ENCODE data around the gene LSM10. TPM values are rescaled to one million over a fixed set of nuclear protein-coding genes. Genes with fewer than 3 reads are reported as not detected.

Gene LSM10
- total and polyA plus RNA-seq, 2 of the 4 experiments (the other 2 are of a cell fraction), result 11.7 to 78.9 TPM

- no TSS peak for BruUV-seq (replicated peaks)
- H3K9me3 ChIP-seq (ENCODE audit: control insufficient read depth, insufficient read depth, low read length), result no peaks in the 10 kb centered on the region; the same call in 1 of the 2 replicates
- no peak overlapping the region for H3K27ac ChIP-seq (ENCODE audit: insufficient read depth, low read length)
- H3K79me1 ChIP-seq (ENCODE audit: low read depth in 1 of 2, low read length in 2 of 2), result no peaks in the 10 kb centered on the region
- ChIA-PET POLR2A (ENCODE audit: unreplicated experiment) (no interaction called here), CTCF (no interaction called here)
- H3K4me1 ChIP-seq (ENCODE audit: control insufficient read depth, insufficient read depth, low read length), result peaks cover 2% of the 10 kb centered on the region; the same call in 1 of the 2 replicates
- in situ Hi-C loops (cut with MboI; ENCODE audit: low sequenced_read_pairs) (loop anchor here (25.0 kb wide), 1 partner anchor 294 kb away; no protein-coding TSS in a partner anchor), dilution Hi-C loops (cut with HindIII; ENCODE audit: low sequenced_read_pairs, unreplicated experiment) (no loop called here), intact Hi-C loops (cut with micrococcal nuclease) (no loop called here)
- no peak overlapping the region for H3K4me2 ChIP-seq (ENCODE audit: low read depth, low read length)
- no peak overlapping the region for H2BK5ac ChIP-seq (ENCODE audit: low read depth, low read length, poor library complexity, severe bottlenecking)
- no peak overlapping the region for H3K4me3 ChIP-seq (ENCODE audit: insufficient read depth, low read depth, low read length)
- no peak overlapping the region for H2AFZ ChIP-seq (replicated peaks; ENCODE audit: low read length, poor library complexity)
- H4K8ac ChIP-seq (ENCODE audit: low read depth in 2 of 2, low read length in 2 of 2), result no peak overlapping the region
- H3K14ac ChIP-seq (replicated peaks; ENCODE audit: low read depth, low read length), result no peak overlapping the region
- ATAC-seq (ENCODE audit: low read depth) (no peak), DNase-seq (no peak)
- H3K36me3 ChIP-seq (ENCODE audit: control insufficient read depth, insufficient read depth, low read length), result no peaks in the 10 kb centered on the region
- H3K4ac ChIP-seq (ENCODE audit: low read depth, low read length), result no peak overlapping the region
- no peaks in the 10 kb centered on the region for H4K20me1 ChIP-seq (ENCODE audit: insufficient read depth, low read length)
- H3K18ac ChIP-seq (ENCODE audit: low read depth, low read length), result no peak overlapping the region
- H2BK120ac ChIP-seq (ENCODE audit: low read depth, low read length), result no peak overlapping the region
- no peak overlapping the region for H4K91ac ChIP-seq (ENCODE audit: insufficient read depth, low read depth, low read length)
- WGBS, 2 experiments (ENCODE audit: extremely low coverage in 2 of 2, insufficient read length in 1 of 2), result no CpG with 5 or more reads among the region's 1 CpG
- no peak overlapping the region for H3K9ac ChIP-seq (ENCODE audit: low read depth, low read length)
- H3K9me1 ChIP-seq (ENCODE audit: insufficient read depth, low read length), result no peaks in the 10 kb centered on the region
- no peaks in the 10 kb centered on the region for H3K27me3 ChIP-seq (ENCODE audit: control insufficient read depth, insufficient read depth, low read length)
- no peak overlapping the region for H2AK5ac ChIP-seq (ENCODE audit: low read depth, low read length)
- TF ChIP-seq RCOR1 (IDR thresholded peaks at IDR 0.05; ENCODE audit: insufficient replicate concordance, low read length) (no peak), SMC3 (IDR thresholded peaks at IDR 0.05; ENCODE audit: low read depth, low read length) (no peak), MAFK (IDR thresholded peaks at IDR 0.05; ENCODE audit: low read depth, low read length) (no peak), RFX5 (IDR thresholded peaks at IDR 0.05; ENCODE audit: low read depth, low read length) (no peak), BHLHE40 (IDR thresholded peaks at IDR 0.05; ENCODE audit: low read depth, low read length) (no peak), NFE2L2 (IDR thresholded peaks at IDR 0.05; ENCODE audit: low read depth, low read length) (no peak), MAZ (IDR thresholded peaks at IDR 0.05; ENCODE audit: borderline replicate concordance, low read depth, low read length) (no peak), CEBPB (IDR thresholded peaks at IDR 0.05; ENCODE audit: low read depth, low read length) (no peak), CTCF (conservative IDR thresholded peaks at IDR 0.05; ENCODE audit: low read depth, low read length) (no peak), FOS (IDR thresholded peaks at IDR 0.05; ENCODE audit: low read depth, low read length) (no peak), RAD21 (IDR thresholded peaks at IDR 0.05; ENCODE audit: low read length) (no peak), USF2 (IDR thresholded peaks at IDR 0.05; ENCODE audit: low read depth, low read length) (no peak), POLR2A (IDR thresholded peaks at IDR 0.05; ENCODE audit: low read depth, low read length) (no peak), CHD1 (IDR thresholded peaks at IDR 0.05; ENCODE audit: low read depth, low read length) (no peak)
- no peak overlapping the region for H2BK15ac ChIP-seq (ENCODE audit: low read depth, low read length)
- no peak overlapping the region for H2AK9ac ChIP-seq (replicated peaks; ENCODE audit: low read depth, low read length, poor library complexity)
- H3K56ac ChIP-seq (ENCODE audit: extremely low read depth, insufficient read depth, low read length), result no peak overlapping the region
- no peak overlapping the region for H2BK20ac ChIP-seq (ENCODE audit: low read depth, low read length)
- no peak overlapping the region for H3K23ac ChIP-seq (ENCODE audit: low read depth, low read length)
- H4K5ac ChIP-seq (ENCODE audit: low read depth, low read length), result no peak overlapping the region
Measured at GRCh38 chr1:36406440-36406839, 8.7 kb upstream of the LSM10 start.
